ENCODE measurements around the gene KIF20B.

KIF20B gene

GRCh38 chr10:89668386-89669071 is 32.9 kb upstream of the KIF20B start:
- H3K4me3 ChIP-seq (ENCODE audit: low read length), result no peak overlapping the region
- no peak for DNase-seq (ENCODE audit: low read depth)
- TF ChIP-seq, protein P1, sequence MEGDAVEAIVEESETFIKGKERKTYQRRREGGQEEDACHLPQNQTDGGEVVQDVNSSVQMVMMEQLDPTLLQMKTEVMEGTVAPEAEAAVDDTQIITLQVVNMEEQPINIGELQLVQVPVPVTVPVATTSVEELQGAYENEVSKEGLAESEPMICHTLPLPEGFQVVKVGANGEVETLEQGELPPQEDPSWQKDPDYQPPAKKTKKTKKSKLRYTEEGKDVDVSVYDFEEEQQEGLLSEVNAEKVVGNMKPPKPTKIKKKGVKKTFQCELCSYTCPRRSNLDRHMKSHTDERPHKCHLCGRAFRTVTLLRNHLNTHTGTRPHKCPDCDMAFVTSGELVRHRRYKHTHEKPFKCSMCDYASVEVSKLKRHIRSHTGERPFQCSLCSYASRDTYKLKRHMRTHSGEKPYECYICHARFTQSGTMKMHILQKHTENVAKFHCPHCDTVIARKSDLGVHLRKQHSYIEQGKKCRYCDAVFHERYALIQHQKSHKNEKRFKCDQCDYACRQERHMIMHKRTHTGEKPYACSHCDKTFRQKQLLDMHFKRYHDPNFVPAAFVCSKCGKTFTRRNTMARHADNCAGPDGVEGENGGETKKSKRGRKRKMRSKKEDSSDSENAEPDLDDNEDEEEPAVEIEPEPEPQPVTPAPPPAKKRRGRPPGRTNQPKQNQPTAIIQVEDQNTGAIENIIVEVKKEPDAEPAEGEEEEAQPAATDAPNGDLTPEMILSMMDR (conservative IDR thresholded peaks at IDR 0.05; ENCODE audit: low read length), result no peak

- no peak for DNase-seq (ENCODE audit: low read depth)
- H3K4me3 ChIP-seq (ENCODE audit: low read length), result no peak overlapping the region
- TF ChIP-seq, protein P1 (conservative IDR thresholded peaks at IDR 0.05; ENCODE audit: low read length), result no peak
Measured at GRCh38 chr10:89669985-89670384, 31.4 kb upstream of the KIF20B start.

GRCh38 chr10:89670926-89671325 is 30.5 kb upstream of the KIF20B start:
- TF ChIP-seq, protein P1 (conservative IDR thresholded peaks at IDR 0.05; ENCODE audit: low read length), result no peak
- no peak overlapping the region for H3K4me3 ChIP-seq (ENCODE audit: low read length)
- DNase-seq (ENCODE audit: low read depth), result peak; percentile 71

GRCh38 chr10:89677341-89677740 is 24.0 kb upstream of the KIF20B start:
- no peak for DNase-seq (ENCODE audit: low read depth)
- TF ChIP-seq, protein P1 (conservative IDR thresholded peaks at IDR 0.05; ENCODE audit: low read length), result no peak
- no peak overlapping the region for H3K4me3 ChIP-seq (ENCODE audit: low read length)

DNA sequence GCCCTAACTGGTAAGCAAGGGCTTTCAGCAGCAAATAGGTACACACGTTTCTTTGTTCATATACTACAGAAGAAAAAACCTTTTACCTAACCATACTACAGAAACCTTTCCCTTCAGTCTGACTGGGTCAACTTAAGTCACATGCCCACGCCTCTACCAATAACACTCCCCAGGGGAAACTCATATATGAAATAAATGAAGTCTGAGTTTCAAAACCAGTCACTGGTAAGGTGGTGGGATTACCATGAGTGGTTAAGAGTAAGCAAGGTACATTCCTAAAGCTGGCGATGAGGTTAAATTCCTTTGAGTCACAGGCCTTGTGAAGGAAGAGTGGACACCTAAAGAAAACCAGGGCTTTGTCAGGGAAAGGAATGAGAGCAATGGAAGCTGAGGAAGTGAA is 21.4 kb upstream of the KIF20B start:
- TF ChIP-seq, protein P1 (conservative IDR thresholded peaks at IDR 0.05; ENCODE audit: low read length), result no peak
- no peak overlapping the region for H3K4me3 ChIP-seq (ENCODE audit: low read length)
- DNase-seq (ENCODE audit: low read depth), result no peak

GRCh38 chr10:89683883-89684282 is 17.5 kb upstream of the KIF20B start:
- no peak overlapping the region for H3K4me3 ChIP-seq (ENCODE audit: low read length)
- DNase-seq (ENCODE audit: low read depth), result no peak
- TF ChIP-seq, protein P1 (conservative IDR thresholded peaks at IDR 0.05; ENCODE audit: low read length), result no peak

DNA sequence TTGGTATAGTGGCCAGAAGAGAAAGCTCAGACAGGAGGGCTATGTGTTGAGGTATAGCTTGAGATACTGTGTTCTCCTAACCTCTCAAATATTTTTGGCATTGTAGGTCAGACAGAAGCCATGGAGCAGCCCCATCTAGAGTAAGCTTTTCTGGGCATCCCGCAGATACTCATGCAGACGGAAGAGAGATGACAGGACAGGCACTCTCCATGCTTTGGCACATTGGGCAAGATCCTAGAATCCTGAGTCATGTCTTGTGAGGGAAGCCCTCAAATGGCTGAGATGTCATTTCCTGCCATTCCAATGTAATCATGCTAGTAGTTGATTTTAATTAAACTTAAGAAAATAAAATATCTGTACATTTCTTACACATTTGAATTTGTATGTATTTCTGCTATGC is 16.8 kb upstream of the KIF20B start:
- TF ChIP-seq, protein P1 (conservative IDR thresholded peaks at IDR 0.05; ENCODE audit: low read length), result no peak
- peak; percentile 49 for DNase-seq (ENCODE audit: low read depth)
- no peak overlapping the region for H3K4me3 ChIP-seq (ENCODE audit: low read length)
